Fibroblast of skin of abdomen (primary cell): Measurements from ENCODE around the gene ERGIC2.
"Not testable (repeated sequence)": the region's sequence is repeated elsewhere in the genome, so short reads cannot be mapped to it uniquely, and the experiment has no call there.

Source experiments
- DNase-seq: peaks from one replicate; pipeline ENCODE4 v3.0.0-alpha.2; 2013

ERGIC2 gene

GRCh38 chr12:29291226-29291625, 89.7 kb downstream of the ERGIC2 start:
- no peak for DNase-seq

GRCh38 chr12:29290475-29290874, 90.5 kb downstream of the ERGIC2 start:
- DNase-seq, result not testable (repeated sequence)

- DNase-seq, result no peak
These were observed 92.9 kb downstream of the ERGIC2 start for GRCh38 chr12:29288031-29288430.

- DNase-seq, result no peak
These were observed 93.3 kb downstream of the ERGIC2 start for GRCh38 chr12:29287622-29288021.
